ENCODE data around the gene RBM19.

The RBM19 gene

DNA sequence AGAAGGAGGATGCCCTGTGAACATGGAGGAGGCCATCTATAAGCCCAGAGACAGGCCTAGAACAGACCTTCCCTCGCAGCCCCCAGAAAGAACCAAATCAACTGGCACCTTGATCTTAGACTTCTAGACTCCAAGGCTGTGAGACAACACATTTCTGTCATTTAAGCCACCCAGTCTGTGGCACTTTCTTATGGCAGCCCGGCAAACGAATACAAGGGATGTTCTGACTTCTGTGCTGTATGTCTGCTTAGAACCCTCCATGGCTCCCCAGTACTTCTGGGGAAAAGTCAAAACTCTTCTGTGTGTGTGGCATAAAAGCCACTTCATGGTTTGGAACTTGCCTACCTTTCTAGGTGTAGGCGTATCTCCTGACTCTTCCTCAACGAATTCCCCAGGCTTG, 42.9 kb downstream of the RBM19 start:
- TF ChIP-seq, protein P1, sequence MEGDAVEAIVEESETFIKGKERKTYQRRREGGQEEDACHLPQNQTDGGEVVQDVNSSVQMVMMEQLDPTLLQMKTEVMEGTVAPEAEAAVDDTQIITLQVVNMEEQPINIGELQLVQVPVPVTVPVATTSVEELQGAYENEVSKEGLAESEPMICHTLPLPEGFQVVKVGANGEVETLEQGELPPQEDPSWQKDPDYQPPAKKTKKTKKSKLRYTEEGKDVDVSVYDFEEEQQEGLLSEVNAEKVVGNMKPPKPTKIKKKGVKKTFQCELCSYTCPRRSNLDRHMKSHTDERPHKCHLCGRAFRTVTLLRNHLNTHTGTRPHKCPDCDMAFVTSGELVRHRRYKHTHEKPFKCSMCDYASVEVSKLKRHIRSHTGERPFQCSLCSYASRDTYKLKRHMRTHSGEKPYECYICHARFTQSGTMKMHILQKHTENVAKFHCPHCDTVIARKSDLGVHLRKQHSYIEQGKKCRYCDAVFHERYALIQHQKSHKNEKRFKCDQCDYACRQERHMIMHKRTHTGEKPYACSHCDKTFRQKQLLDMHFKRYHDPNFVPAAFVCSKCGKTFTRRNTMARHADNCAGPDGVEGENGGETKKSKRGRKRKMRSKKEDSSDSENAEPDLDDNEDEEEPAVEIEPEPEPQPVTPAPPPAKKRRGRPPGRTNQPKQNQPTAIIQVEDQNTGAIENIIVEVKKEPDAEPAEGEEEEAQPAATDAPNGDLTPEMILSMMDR (IDR thresholded peaks at IDR 0.05; ENCODE audit: extremely low read depth, missing control alignments): no peak
- no peak for DNase-seq (ENCODE audit: low spot score)

DNA sequence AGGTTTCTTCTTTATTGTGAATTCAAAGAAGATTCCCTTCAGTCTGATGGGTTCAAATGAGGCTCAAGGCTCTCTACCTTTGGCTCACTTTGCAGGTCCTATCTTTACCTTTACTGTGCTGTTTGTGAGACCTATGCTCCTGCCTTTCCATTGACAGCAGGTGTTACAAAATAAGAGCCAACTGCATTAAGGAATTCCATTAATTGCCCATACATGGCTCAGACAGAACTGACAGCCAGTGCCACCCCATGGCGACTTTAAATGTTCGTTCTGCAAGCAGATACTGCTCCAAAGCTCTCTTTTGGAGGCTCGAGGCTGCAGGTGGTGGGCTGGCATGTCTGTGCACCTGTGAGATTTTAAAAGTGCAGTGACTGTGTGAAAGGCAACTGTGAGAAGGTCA, 44.7 kb downstream of the RBM19 start:
- no peak for DNase-seq (ENCODE audit: low spot score)
- TF ChIP-seq, protein P1 (IDR thresholded peaks at IDR 0.05; ENCODE audit: extremely low read depth, missing control alignments): no peak

DNA sequence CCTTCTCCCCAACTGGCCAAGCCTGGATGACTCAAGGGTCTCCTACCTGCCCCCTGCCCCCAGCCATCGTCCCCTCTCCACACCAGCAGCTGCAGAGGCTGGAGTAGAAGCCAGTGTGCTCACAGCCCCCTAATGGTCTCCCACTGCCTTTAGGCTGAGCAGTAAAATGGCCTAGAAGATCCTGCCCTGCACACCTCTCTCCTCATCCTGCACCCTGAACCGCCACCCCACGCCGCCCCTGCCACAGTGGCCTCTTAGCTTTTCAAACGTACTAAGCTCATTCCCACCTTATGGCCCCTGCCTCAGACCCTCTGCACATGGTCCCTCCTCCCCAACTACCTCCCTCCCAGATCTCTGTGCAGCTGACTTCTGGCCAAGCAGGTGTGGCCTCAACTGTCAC, 46.3 kb downstream of the RBM19 start:
- DNase-seq (ENCODE audit: low spot score): no peak
- TF ChIP-seq, protein P1 (IDR thresholded peaks at IDR 0.05; ENCODE audit: extremely low read depth, missing control alignments): no peak

DNA sequence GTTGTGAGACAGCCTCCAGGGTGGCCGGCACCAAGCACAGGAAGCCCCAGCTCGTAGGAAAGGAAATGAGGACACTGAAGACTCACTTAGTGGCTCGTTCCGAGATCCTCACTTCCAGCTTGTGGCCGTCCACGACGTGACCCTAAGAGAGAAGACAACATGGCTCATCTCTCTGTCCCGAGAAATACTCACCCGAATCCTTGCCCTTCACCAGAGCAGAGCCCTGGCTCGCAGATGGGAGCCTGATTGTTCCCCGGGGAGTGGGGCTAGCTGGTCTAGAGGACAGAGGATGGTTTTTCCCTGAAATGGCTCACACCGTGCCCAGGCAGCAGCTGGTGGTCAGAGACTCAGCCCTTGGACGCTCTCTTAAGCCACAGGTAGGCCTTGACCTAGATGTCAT, 47.8 kb downstream of the RBM19 start:
- DNase-seq (ENCODE audit: low spot score): no peak
- TF ChIP-seq, protein P1 (IDR thresholded peaks at IDR 0.05; ENCODE audit: extremely low read depth, missing control alignments): no peak

DNA sequence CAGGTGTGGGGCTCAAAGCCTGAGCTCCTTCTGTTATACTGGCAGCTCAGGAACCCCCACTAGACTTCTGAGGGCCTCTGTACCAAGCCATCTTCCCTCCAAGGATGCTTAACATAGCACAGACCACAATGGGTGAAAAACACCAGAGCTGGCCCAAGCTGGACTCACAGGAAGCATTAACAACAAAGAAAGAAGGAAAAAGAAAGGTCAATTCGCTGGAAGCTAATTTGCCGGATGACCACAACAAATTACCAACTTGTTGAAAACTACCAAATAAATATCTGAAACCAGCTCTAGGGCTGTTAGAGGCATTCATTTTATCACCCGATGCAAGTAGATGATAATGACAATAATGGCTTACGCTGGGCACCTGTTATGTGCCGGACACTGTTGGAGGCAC, 48.7 kb downstream of the RBM19 start:
- TF ChIP-seq, protein P1 (IDR thresholded peaks at IDR 0.05; ENCODE audit: extremely low read depth, missing control alignments): no peak
- no peak for DNase-seq (ENCODE audit: low spot score)

DNA sequence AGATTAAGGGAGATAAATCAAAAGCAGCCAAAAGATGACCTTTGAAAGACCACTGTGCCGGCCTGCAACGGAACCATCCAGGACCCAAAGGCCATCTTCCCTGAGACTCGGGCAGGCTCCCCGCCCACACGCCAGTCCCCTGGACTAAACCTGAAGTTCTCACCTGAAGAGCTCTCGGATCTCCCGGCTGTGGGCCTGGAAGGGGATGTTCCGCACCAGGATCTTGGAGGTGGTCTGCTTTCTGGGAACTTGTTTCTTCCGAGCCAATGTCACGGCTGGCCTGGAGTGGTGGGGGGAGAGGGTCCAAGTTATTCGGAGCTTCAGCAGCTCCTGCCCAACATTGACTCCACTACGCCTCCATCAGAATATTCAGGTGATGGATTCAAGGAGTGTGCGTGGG, 51.3 kb downstream of the RBM19 start:
- TF ChIP-seq, protein P1 (IDR thresholded peaks at IDR 0.05; ENCODE audit: extremely low read depth, missing control alignments): no peak
- DNase-seq (ENCODE audit: low spot score): no peak

DNA sequence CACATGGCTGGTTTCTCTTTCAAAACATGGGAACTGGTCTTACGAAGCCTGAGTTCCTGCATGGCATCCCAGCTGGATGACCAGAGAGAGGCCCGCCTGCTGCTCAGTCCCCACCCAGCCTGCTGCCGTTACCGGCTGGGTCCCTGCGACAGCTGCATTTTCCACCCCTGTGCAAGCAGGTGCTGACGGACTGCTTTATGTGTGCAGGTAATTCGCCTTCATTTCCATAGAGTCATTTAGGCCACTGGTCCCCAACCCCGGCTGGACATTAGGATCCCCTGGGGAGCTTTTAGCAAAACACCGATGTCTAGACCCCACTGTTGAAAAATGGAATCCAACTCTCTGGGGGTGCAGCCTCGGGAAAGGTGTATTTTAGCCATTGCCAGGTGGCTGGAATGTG, 51.9 kb downstream of the RBM19 start:
- TF ChIP-seq, protein P1 (IDR thresholded peaks at IDR 0.05; ENCODE audit: extremely low read depth, missing control alignments): no peak
- no peak for DNase-seq (ENCODE audit: low spot score)

Data from GM20000 (cell line).